GM12878 (cell line): ENCODE data around the gene GIPC1. TPM values are rescaled to one million over a fixed set of nuclear protein-coding genes. Genes with fewer than 3 reads are reported as not detected.

Experiments used
- ASH2L ChIP-seq: fragments of 300-600, 200-600 bp; sonication (generic); IDR thresholded peaks from 2 replicates; pipeline ENCODE4 v1.6.1; 2017; ENCODE audit warnings: low read depth, mild to moderate bottlenecking, borderline replicate concordance
- ATF7 ChIP-seq: fragments of 450-650 bp; IDR thresholded peaks from 2 replicates; pipeline ENCODE4 v1.6.1; 2016; ENCODE audit warnings: low read depth, mild to moderate bottlenecking
- BCL11A ChIP-seq: IDR thresholded peaks from 2 replicates; pipeline ENCODE4 v1.6.1; 2011; ENCODE audit warnings: low read depth, low read length
- BCLAF1 ChIP-seq: fragments of 450-650 bp; IDR thresholded peaks from 2 replicates; pipeline ENCODE4 v1.6.1; 2017; ENCODE audit warnings: antibody characterized with exemption, mild to moderate bottlenecking, moderate library complexity
- EZH2 ChIP-seq: IDR thresholded peaks from 2 replicates; pipeline ENCODE4 v1.6.1; 2012; ENCODE audit warnings: low read depth, mild to moderate bottlenecking, control low read depth, inconsistent platforms, low read length, borderline replicate concordance; ENCODE audit not compliant: control insufficient read depth
- IKZF2 ChIP-seq, 2 experiments: fragments of 450-650 bp; IDR thresholded peaks; 2 replicates each; pipeline ENCODE4 v1.6.1; 2017; ENCODE audit warnings: mild to moderate bottlenecking in 2 of 2, moderate library complexity in 2 of 2
- JUND ChIP-seq: IDR thresholded peaks from 2 replicates; pipeline ENCODE4 v1.6.1; 2012; ENCODE audit warnings: low read depth, mild to moderate bottlenecking, low read length, improper control_type of control experiment, moderate library complexity
- MTA3 ChIP-seq: IDR thresholded peaks from 2 replicates; pipeline ENCODE4 v1.6.1; 2012; ENCODE audit warnings: low read length, inconsistent platforms, borderline replicate concordance
- NBN ChIP-seq: fragments of 450-650 bp; IDR thresholded peaks from 2 replicates; pipeline ENCODE4 v1.6.1; 2016
- NFIC ChIP-seq: IDR thresholded peaks from 2 replicates; pipeline ENCODE4 v1.6.1; 2012; ENCODE audit warnings: low read depth, mild to moderate bottlenecking, inconsistent platforms, low read length, moderate library complexity
- NFYA ChIP-seq: IDR thresholded peaks from 2 replicates; pipeline ENCODE4 v1.6.1; 2011; ENCODE audit warnings: low read depth, mild to moderate bottlenecking, low read length, improper control_type of control experiment, borderline replicate concordance
- RAD21 ChIP-seq: IDR thresholded peaks from 2 replicates; pipeline ENCODE4 v1.6.1; 2011; ENCODE audit warnings: mild to moderate bottlenecking, low read depth, low read length, moderate library complexity; ENCODE audit not compliant: insufficient read depth
- SMAD1 ChIP-seq: fragments of 450-650 bp; IDR thresholded peaks from 2 replicates; pipeline ENCODE4 v1.6.1; 2018; ENCODE audit warnings: mild to moderate bottlenecking, low read depth; ENCODE audit not compliant: partially characterized antibody
- SMC3 ChIP-seq: IDR thresholded peaks from 2 replicates; pipeline ENCODE4 v1.6.1; 2011; ENCODE audit warnings: low read length, improper control_type of control experiment, borderline replicate concordance
- SP1 ChIP-seq: IDR thresholded peaks from one replicate; pipeline ENCODE4 v1.6.1; 2011; ENCODE audit warnings: low read depth, low read length
- SPI1 ChIP-seq: IDR thresholded peaks from 2 replicates; pipeline ENCODE4 v1.6.1; 2011; ENCODE audit warnings: low read depth, mild to moderate bottlenecking, low read length, moderate library complexity, borderline replicate concordance; ENCODE audit not compliant: insufficient read depth
- YY1 ChIP-seq: IDR thresholded peaks from 2 replicates; pipeline ENCODE4 v1.6.1; 2011; ENCODE audit warnings: low read depth, mild to moderate bottlenecking, low read length
- ZNF687 ChIP-seq: fragments of 450-650 bp; IDR thresholded peaks from 2 replicates; pipeline ENCODE4 v1.6.1; 2017; ENCODE audit warnings: mild to moderate bottlenecking, moderate library complexity
- polyA plus RNA-seq, 11 experiments: library from polyadenylated mRNA; depleted of rRNA in 4 of 11; unstranded in 6 of 11; stranded (reverse) in 5 of 11; fragments of >200 nt; fragmentation: Nextera tagmentation in 4 of 11; fragmentation: Illumina TruSeq in 1 of 11; extraction: Ambion mirVana in 4 of 11; extraction: Trizol in 1 of 11; gene quantifications; 1 replicate in 1 of 11; 2 replicates in 10 of 11; pipeline versions ENCODE4 v1.2.1 to v1.2.3, GENCODE V29; 2011 to 2016; ENCODE audit warnings: inconsistent platforms in 2 of 11, missing spikeins in 2 of 11, low read depth in 1 of 11
- total RNA-seq, 4 experiments: library from RNA; depleted of rRNA in 3 of 4; stranded (reverse); fragments of >200 nt in 3 of 4; fragmentation: Illumina TruSeq in 1 of 4; extraction: Trizol in 1 of 4; gene quantifications; 2 replicates each; pipeline versions ENCODE4 v1.2.1 to v1.2.3, GENCODE V29; 2013 to 2021

GIPC1 gene
- total and polyA plus RNA-seq, 10 of the 15 experiments (the other 5 are each of a cell fraction or from before 2014, with no cell fraction given), result 0.47 to 24.1 (median 13.6) TPM

GRCh38 chr19:14529254-14530004, 33.5 kb upstream of the GIPC1 start, which contains the start of gene TECR (continued):
- TF ChIP-seq ZNF687, result peak; percentile 69
- TF ChIP-seq MTA3, result no peak
- TF ChIP-seq SMAD1, result peak; percentile 53
- no peak for TF ChIP-seq NFYA
- no peak for TF ChIP-seq SMC3
- no peak for TF ChIP-seq EZH2
- TF ChIP-seq BCLAF1, result no peak
- TF ChIP-seq SPI1, result no peak
- TF ChIP-seq RAD21, result no peak
- TF ChIP-seq BCL11A, result no peak
- TF ChIP-seq YY1, result peak; percentile 54
- peak; percentile 81 for TF ChIP-seq SP1
- TF ChIP-seq NBN, result peak; percentile 93
- no peak for TF ChIP-seq ASH2L
- TF ChIP-seq JUND, result no peak
- no peak for TF ChIP-seq ATF7
- TF ChIP-seq NFIC, result no peak
- TF ChIP-seq IKZF2 (IDR thresholded peaks at IDR 0.05), result no peak
